HG03342 (cell line): Measurements from ENCODE around the gene RHOA.
"Not testable (repeated sequence)": the region's sequence is repeated elsewhere in the genome, so short reads cannot be mapped to it uniquely, and the experiment has no call there.

Source experiments
- ATAC-seq: cut with Tn5 transposase; IDR thresholded peaks from one replicate; pipeline ENCODE4 v1.9.1; 2021; ENCODE audit warnings: mild to moderate bottlenecking, moderate library complexity; ENCODE audit not compliant: unreplicated experiment

The RHOA gene

GRCh38 chr3:49333091-49333490 lies 78.7 kb downstream of the RHOA start:
- ATAC-seq = no peak

GRCh38 chr3:49329186-49329585 lies 82.6 kb downstream of the RHOA start:
- no peak for ATAC-seq

GRCh38 chr3:49328350-49328749 lies 83.4 kb downstream of the RHOA start:
- ATAC-seq = not testable (repeated sequence)

GRCh38 chr3:49327485-49327884 lies 84.3 kb downstream of the RHOA start:
- no peak for ATAC-seq

GRCh38 chr3:49324768-49325167 lies 87.0 kb downstream of the RHOA start:
- ATAC-seq = no peak

- no peak for ATAC-seq
Observed at GRCh38 chr3:49316696-49317457, 94.9 kb downstream of the RHOA start.

GRCh38 chr3:49313896-49314688 lies 97.7 kb downstream of the RHOA start:
- no peak for ATAC-seq

GRCh38 chr3:49311283-49311682 lies 100.5 kb downstream of the RHOA start:
- no peak for ATAC-seq

- no peak for ATAC-seq
Observed at GRCh38 chr3:49310677-49311076, 101.1 kb downstream of the RHOA start.
